ENCODE measurements around the gene NFATC3.

The NFATC3 gene

DNA sequence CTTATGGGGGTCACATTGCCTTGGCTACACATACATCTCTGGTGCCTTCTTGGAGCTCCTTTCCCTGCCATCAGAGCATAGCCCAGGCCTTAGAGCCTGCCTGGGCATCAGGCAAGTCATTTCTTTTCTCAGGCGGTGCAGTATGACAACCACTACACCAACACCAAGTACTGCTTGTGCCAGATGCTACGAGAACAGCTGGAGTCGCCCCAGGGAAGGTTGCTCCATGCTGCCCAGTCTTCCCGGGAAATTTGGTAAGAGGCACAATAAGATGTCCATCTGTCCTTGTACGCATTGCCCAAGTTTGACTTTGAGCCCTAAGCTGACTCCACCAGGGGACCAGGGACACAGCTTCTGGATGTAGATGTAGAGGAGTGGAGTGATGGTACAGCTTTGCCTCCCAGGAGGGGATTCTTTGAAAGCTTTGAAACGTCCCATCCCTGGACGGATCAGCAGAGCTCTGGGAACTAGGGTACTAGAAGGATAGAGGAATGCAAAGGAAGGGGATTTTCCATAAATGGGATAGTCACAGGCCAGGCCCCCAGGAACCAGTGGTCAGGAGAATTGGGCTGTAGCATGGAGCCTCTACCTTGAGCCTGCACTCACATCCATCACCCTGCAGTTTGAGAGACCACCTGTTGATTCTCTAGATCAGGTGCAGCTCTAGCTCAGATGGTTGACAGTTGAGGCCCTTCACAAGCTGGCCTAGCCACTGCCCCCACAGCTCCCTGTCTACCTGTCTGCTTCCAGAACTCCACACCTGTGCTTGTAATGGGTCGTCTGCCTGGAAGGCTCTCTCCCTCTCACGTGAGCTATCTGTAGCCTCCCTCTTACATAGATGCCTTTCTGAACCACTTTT lies 11.0 kb upstream of the NFATC3 start:
- no peak for DNase-seq

- no peak for DNase-seq
Measured at GRCh38 chr16:68074850-68075555, 10.2 kb upstream of the NFATC3 start.

DNA sequence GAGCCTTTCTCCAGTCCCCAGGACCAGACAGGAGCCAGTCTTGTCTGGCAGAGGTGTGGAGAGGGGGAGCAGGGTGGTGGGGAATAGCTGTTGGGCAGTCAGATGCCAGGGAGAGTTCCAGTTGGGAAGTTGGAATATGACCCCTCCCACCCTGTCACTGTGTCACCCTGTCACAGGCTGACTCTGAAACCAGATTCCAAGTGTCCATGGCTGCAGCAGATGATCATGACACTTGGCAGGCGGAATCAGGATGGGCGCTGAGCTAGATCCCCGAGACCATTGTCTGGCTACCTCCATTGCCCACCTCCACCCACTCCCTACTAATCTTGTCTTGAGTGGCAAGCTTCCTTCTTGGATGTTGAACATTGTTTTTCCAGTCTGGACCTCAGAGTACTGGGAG lies 9.2 kb upstream of the NFATC3 start:
- DNase-seq, result no peak

DNA sequence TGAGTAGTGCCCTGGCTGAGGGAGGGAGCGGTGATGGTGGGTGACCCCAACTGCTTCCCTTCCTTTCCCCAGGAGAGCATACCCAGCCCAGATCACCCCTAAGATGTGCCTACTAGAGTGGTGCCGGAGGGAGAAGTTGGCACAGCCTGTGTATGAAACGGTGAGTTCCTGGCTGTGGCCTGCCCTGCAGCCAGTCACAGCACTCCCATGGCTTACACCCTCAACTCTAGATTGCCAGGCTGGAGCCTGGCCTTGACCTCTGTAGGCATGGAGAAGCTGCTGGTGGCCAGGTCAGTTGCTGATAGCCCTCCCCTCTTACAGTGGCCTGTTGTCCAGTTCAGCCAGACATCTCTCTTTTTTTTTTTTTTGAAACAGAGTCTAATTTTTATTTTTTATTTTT lies 8.6 kb upstream of the NFATC3 start:
- DNase-seq, result no peak

DNA sequence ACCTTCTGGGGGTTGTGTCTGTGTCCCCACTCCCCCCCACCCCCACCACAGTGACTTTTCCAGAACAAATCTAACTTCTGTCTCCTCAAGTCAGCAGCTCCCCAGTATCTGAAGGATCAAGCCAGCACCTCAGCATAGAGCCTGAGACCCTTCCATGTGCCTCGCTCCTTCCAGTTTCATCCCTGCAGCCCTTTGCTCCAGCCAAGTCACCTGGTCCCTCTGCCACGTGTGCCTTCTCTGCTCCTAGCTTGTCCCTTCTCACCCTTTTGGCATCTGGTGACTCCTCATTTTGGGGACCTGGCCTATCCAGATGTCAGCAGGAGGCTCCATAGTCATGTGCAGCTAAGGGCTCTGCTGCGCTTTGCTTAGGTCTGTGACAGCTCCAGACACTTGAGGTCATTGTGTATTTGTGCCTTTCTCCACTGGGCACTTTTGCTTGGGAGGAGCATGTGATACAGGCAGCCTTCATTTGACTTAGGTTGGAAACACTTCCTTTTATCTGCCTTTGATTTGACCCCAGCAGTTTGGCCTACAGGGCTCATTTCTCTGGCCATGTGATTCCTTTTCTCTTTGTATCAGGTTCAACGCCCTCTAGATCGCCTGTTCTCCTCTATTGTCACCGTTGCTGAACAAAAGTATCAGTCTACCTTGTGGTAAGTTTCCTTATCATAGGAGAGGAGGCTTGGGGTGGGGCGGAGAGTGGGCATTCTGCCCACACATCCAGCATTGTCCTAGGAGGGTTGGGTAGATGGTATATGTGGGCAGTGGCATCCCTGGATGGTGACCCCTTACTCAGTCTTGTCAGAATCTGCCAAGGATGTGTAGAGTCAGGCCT lies 7.1 kb upstream of the NFATC3 start:
- no peak for DNase-seq

DNA sequence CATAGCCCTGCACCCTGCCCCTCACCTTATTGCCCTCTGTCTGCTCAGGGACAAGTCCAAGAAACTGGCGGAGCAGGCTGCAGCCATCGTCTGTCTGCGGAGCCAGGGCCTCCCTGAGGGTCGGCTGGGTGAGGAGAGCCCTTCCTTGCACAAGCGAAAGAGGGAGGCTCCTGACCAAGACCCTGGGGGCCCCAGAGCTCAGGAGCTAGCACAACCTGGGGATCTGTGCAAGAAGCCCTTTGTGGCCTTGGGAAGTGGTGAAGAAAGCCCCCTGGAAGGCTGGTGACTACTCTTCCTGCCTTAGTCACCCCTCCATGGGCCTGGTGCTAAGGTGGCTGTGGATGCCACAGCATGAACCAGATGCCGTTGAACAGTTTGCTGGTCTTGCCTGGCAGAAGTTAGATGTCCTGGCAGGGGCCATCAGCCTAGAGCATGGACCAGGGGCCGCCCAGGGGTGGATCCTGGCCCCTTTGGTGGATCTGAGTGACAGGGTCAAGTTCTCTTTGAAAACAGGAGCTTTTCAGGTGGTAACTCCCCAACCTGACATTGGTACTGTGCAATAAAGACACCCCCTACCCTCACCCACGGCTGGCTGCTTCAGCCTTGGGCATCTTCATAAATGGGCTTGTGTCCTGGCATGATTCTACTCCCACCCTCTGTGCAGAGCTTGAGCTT lies 6.3 kb upstream of the NFATC3 start:
- DNase-seq, result no peak

DNA sequence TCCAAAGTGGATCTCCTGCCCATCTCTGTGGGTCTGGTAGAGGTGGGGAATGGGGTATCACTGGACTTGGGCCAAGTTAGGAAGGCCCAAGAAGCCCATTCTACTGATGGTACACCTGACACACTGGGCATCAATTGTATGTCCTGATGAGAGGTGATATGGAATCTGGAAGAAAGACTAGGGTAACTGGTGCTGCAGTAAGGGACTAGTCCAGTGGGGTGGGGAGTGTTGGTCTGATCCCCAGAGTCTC lies 5.9 kb upstream of the NFATC3 start:
- DNase-seq, result no peak

- no peak for DNase-seq
Measured at GRCh38 chr16:68079626-68080344, 5.4 kb upstream of the NFATC3 start.

- no peak for DNase-seq
Measured at GRCh38 chr16:68081861-68082628, 3.1 kb upstream of the NFATC3 start.

DNA sequence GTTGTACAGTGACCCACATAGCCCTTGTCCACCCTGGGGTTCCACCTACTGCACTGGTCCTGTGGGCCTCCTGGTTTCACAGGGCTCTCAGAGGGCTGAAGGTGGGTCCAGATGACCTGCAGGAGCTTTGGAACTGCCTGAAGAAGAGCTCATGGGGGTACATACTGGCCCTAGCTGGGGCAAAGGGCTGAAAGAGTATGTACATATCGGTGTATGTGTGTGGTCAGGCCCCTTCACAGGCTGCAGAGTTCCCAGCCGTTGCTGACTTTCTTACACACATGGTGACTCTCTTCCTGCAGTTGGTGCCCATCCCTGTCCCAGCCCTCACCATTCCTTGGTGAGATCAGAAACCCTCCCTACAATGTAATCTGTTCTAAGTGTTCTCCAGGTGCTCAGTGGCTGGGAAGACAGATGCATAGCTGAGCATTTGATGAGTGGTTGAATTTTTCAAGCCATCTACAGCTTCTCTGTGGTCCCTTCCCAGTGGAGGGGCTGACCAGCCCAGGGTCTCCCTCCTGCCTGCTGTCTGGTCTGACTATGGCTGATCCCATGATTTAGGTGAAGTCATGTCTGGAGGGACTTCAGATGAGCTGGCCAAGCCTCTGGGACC lies 2.4 kb upstream of the NFATC3 start:
- DNase-seq, result no peak

DNA sequence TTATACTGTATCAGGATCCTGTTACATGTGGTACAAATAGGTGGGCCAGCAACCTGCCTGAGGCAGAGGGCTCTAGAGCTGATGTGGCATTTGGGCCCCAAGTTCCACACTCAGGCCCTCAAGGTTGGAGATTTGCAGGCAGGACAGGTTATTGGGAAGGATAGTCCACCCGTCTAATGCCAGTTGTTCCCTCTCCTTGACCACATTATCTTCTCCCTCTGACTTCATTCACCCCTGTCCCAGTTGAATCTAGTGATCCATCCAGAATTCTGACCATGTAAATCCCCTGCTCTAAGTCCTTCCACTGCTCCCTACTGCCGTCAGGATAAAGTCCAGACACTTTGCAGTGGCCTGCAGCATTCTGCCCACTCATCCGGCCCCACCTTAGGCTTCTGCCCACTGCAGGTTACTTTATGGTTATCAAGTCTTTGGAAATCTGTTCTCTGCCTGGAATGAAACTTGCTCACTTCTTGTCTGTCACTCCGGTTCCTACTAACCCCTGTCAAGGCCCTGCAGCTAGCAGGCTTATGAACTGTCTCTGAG lies 1.9 kb upstream of the NFATC3 start:
- no peak for DNase-seq

GRCh38 chr16:68083861-68084503 lies 1.2 kb upstream of the NFATC3 start:
- DNase-seq, result no peak

- DNase-seq, result peak; percentile 92
Measured at GRCh38 chr16:68084504-68085258, 489 bp upstream of the NFATC3 start.

DNA sequence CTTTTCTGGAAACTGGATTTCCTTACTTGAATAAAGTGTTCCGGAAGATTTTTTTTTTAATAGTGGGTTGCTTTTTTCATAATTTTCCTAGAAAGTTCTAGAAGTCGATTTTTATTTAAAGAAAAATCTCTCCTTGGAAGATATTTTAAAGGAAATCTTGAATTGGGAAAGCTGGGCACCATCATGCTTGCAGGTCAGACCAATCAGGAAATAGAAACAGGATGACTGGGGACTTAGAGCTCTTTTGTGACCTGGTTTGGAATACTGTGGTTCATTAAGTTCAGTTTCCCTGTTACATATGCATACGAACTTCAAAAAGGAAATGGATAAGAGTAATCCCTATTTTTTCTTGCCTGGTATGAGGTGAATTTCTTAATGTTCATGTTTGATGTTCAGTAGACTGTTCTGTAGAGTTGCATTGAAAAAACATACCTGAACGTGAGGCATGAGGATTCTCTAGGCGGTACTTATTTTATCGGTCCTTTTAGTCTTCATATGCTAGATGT lies 1.2 kb downstream of the NFATC3 start:
- DNase-seq, result peak; percentile 24

DNA sequence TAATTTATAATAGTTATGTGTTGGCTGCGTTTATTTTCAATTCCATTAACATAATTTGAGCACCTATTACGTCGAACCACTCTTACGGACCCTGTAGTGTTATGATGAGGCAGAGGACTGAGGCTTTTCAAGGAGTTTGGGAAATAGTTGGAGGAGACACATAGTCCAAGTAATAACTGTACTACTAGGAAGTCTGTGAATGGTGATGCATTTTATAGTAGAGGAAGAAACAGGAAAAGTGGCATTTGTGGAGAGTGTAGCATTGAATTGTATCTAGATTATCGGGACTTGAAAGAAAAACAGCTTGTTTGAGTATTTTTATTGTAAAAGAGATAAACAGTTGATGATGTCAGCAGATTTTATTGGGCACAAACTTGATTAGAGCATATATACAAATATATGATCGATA lies 1.7 kb downstream of the NFATC3 start:
- no peak for DNase-seq

DNA sequence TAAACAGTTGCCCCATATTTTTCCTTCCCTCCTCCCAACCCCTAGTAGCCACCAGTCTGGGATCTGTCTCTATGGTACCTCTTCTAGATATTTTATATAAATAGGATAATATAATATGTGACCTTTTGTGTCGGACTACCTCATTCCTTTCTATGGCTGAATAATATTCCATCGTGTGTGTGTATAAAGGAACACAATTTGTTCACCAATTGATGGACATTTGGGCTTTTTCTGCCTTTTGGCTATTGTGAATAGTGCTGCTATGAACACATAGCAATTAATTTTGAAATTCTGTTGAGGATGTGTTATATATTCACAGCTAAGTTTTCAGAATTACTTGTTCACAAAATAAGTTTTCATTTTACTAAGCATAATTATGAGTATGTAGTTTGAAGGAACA lies 2.5 kb downstream of the NFATC3 start:
- DNase-seq, result no peak

DNA sequence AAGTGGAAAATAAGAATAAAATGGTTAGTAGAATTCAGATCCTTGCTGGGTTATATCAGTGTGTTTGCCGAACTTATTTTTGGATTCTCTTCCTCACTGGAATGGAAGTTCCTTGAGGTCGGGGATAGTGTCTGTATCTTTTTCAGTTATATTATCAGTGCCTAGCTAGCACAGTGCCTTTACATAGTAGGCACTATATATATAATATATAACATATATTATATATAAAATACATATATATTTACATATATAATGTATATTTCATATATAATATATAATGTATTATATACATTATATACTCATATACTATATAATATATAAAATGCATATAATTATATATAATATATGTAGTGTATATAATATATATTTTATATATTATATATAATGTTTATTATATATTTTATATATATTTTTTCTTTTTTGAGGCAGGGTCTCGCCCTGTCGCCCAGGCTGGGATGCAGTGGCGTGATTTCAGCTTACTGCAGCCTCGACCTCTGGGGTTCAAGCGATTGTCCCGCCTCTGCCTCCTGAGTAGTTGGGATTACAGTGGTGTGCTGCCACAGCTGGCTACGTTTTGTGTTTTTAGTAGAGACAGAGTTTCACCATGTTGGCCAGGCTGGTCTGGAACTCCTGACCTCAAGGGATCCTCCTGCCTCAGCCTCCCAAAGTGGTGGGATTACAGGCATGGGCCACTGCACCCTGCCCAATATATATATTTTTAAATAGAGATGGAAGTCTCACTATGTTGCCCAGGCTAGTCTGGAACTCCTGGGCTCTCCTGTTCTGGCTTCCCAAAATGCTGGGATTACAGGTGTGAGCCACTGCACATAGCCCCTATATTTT lies 3.2 kb downstream of the NFATC3 start:
- DNase-seq, result no peak

GRCh38 chr16:68089067-68089466 lies 3.9 kb downstream of the NFATC3 start:
- no peak for DNase-seq

DNA sequence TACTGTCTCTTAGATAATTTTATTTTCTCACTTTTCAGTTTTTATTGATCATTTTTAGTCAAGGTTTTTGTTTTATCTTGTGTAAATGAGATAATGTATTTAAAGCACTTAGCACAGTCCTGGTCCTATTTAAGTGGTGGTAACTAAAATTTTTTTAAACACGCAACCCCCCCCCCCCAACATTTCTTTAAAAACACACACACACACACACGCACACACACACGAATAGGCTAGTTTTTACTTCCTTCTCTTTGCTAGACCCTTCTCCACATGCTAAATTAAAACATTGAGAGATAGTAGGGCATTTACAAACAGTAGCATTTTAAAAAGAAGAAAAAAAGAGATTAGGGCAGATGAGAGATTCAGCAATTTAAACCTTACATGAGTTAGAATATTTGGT lies 5.0 kb downstream of the NFATC3 start:
- no peak for DNase-seq

All from NCI-H2107 (cell line).